ENCODE measurements around the gene ZNF526. TPM values are rescaled to one million over a fixed set of nuclear protein-coding genes. Genes with fewer than 3 reads are reported as not detected.

The ZNF526 gene
- total RNA-seq, 2 experiments from 2014 or later = 17.9 to 18.0 TPM

GRCh38 chr19:42208612-42209011 lies 11.5 kb upstream of the ZNF526 start:
- ChIA-PET CTCF (no interaction called here), POLR2A (interaction anchor here (0.5 kb wide), 1 partner anchor 138 kb away, joined by 4 read pairs; no protein-coding TSS in a partner anchor)

GRCh38 chr19:42212886-42213285 lies 7.2 kb upstream of the ZNF526 start:
- CTCF ChIA-PET = interaction anchor here (1.0 kb wide), 1 partner anchor 36 kb away, joined by 3 read pairs; no protein-coding TSS in a partner anchor
- POLR2A ChIA-PET = no interaction called here

- POLR2A ChIA-PET = interaction anchor here (0.5 to 0.6 kb wide), 2 partner anchors 37 to 39 kb away, joined by 3 to 4 read pairs; no protein-coding TSS in a partner anchor
- CTCF ChIA-PET = interaction anchor here (1.0 to 2.7 kb wide), 3 partner anchors 16 to 65 kb away, joined by 3 to 14 read pairs (median 6); no protein-coding TSS in a partner anchor
Measured at GRCh38 chr19:42214810-42215485, 5.2 kb upstream of the ZNF526 start.

- CTCF ChIA-PET = interaction anchor here (0.6 to 2.7 kb wide), 6 partner anchors 16 to 84 kb away, joined by 3 to 14 read pairs (median 4); partner anchors contain the start of gene POU2F2
Measured at GRCh38 chr19:42216653-42217519, 3.2 kb upstream of the ZNF526 start.

GRCh38 chr19:42217520-42218437 lies 2.3 kb upstream of the ZNF526 start, which contains the start of gene DEDD2:
Gene DEDD2 (minus strand): TSS chr19:42217677. CDS start chr19:42217007, 670 bp downstream.
- CTCF ChIA-PET = interaction anchor here (0.6 to 2.7 kb wide), 5 partner anchors 17 to 62 kb away, joined by 3 to 14 read pairs (median 4); no protein-coding TSS in a partner anchor
- POLR2A ChIA-PET = interaction anchor here (0.8 to 1.1 kb wide), 2 partner anchors 18 to 28 kb away, joined by 4 read pairs; no protein-coding TSS in a partner anchor

More at GRCh38 chr19:42216653-42217519, 3.2 kb upstream of the ZNF526 start:
- POLR2A ChIA-PET = interaction anchor here (0.8 to 1.1 kb wide), 2 partner anchors 17 to 29 kb away, joined by 4 read pairs; no protein-coding TSS in a partner anchor

- CTCF ChIA-PET = interaction anchor here (0.6 to 2.6 kb wide), 5 partner anchors 9 to 112 kb away, joined by 3 to 9 read pairs (median 4); partner anchors contain the start of gene POU2F2
- POLR2A ChIA-PET = interaction anchor here (0.6 to 1.3 kb wide), 2 partner anchors 13 to 467 kb away, joined by 5 to 7 read pairs; no protein-coding TSS in a partner anchor
Measured at GRCh38 chr19:42220751-42221097, 612 bp downstream of the ZNF526 start.

- ChIA-PET POLR2A (interaction anchor here (0.6 to 1.3 kb wide), 2 partner anchors 9 to 12 kb away, joined by 3 to 4 read pairs; no protein-coding TSS in a partner anchor), CTCF (interaction anchor here (1.1 to 1.5 kb wide), 2 partner anchors 18 to 117 kb away, joined by 3 to 4 read pairs; partner anchors contain the start of gene GSK3A)
Measured at GRCh38 chr19:42224940-42225717, 5.0 kb downstream of the ZNF526 start.

- ChIA-PET POLR2A (interaction anchor here (0.6 kb wide), 1 partner anchor 11 kb away, joined by 3 read pairs; no protein-coding TSS in a partner anchor), CTCF (no interaction called here)
Measured at GRCh38 chr19:42225718-42226292, 5.7 kb downstream of the ZNF526 start.

GRCh38 chr19:42226886-42227285 lies 6.8 kb downstream of the ZNF526 start:
- ChIA-PET CTCF (interaction anchor here (1.2 kb wide), 1 partner anchor 16 kb away, joined by 3 read pairs; the partner anchor contains the start of gene GSK3A), POLR2A (no interaction called here)

- ChIA-PET CTCF (interaction anchor here (1.0 to 1.8 kb wide), 3 partner anchors 11 to 120 kb away, joined by 4 to 5 read pairs (median 5); partner anchors contain the start of gene POU2F2), POLR2A (no interaction called here)
Measured at GRCh38 chr19:42228641-42229040, 8.5 kb downstream of the ZNF526 start.

GRCh38 chr19:42229301-42229854 lies 9.3 kb downstream of the ZNF526 start:
- CTCF ChIA-PET = interaction anchor here (0.8 to 1.8 kb wide), 3 partner anchors 9 to 97 kb away, joined by 3 to 5 read pairs (median 4); partner anchors contain the start of genes POU2F2 and ZNF526
- POLR2A ChIA-PET = interaction anchor here (0.5 to 1.6 kb wide), 2 partner anchors 12 to 96 kb away, joined by 3 to 6 read pairs; no protein-coding TSS in a partner anchor

GRCh38 chr19:42229855-42230351 lies 9.8 kb downstream of the ZNF526 start:
- CTCF ChIA-PET = interaction anchor here (0.6 to 1.8 kb wide), 4 partner anchors 10 to 251 kb away, joined by 3 to 5 read pairs (median 4); partner anchors contain the start of genes POU2F2 and ZNF526

GRCh38 chr19:42230571-42230970 lies 10.5 kb downstream of the ZNF526 start:
- ChIA-PET CTCF (interaction anchor here (0.6 to 1.8 kb wide), 3 partner anchors 12 to 252 kb away, joined by 3 to 5 read pairs (median 3); partner anchors contain the start of gene POU2F2), POLR2A (interaction anchor here (1.6 kb wide), 1 partner anchor 11 kb away, joined by 3 read pairs; no protein-coding TSS in a partner anchor)

More at GRCh38 chr19:42229855-42230351, 9.8 kb downstream of the ZNF526 start:
- POLR2A ChIA-PET = interaction anchor here (0.5 to 1.6 kb wide), 2 partner anchors 12 to 96 kb away, joined by 3 to 6 read pairs; no protein-coding TSS in a partner anchor

GRCh38 chr19:42232435-42232834 lies 12.3 kb downstream of the ZNF526 start:
- CTCF ChIA-PET = no interaction called here
- POLR2A ChIA-PET = interaction anchor here (0.6 to 0.9 kb wide), 2 partner anchors 18 to 23 kb away, joined by 4 to 11 read pairs; partner anchors contain the start of gene ERF

GRCh38 chr19:42233106-42233505 lies 13.0 kb downstream of the ZNF526 start:
- CTCF ChIA-PET = no interaction called here
- POLR2A ChIA-PET = interaction anchor here (0.7 to 0.9 kb wide), 3 partner anchors 12 to 56 kb away, joined by 3 to 5 read pairs (median 4); partner anchors contain the start of gene ZNF526

Measured in activated CD8-positive, alpha-beta memory T cell treated with anti-CD3 and anti-CD28 coated beads for 36 hours (primary cell).